Fibroblast of gingiva (primary cell): ENCODE measurements around the gene MROH7.
"Not testable (repeated sequence)": the region's sequence is repeated elsewhere in the genome, so short reads cannot be mapped to it uniquely, and the experiment has no call there.

Experiments used
- DNase-seq: peaks from one replicate; pipeline ENCODE4 v3.0.0-alpha.2; 2011; ENCODE audit warnings: low read depth

The MROH7 gene

DNA sequence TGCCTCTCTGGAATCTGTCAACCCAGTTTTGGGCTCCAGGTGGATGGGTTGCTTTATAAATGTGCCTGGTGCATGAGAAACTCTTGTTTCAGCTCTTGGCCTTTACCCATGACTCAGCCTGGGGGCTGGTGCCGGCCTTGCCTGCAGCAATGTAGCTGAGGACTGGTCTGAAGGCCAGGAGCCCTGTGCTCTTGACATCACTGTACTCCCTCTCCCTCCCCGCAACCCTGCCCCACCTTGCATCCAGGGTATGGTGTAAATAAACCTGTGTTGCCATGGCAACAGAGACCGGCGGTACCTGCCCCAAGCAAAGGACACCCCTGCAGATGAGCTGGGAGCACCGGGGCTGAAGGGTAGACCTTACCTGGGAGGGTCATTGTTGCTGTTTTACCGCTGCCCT lies 31.5 kb upstream of the MROH7 start:
- DNase-seq, result no peak

DNA sequence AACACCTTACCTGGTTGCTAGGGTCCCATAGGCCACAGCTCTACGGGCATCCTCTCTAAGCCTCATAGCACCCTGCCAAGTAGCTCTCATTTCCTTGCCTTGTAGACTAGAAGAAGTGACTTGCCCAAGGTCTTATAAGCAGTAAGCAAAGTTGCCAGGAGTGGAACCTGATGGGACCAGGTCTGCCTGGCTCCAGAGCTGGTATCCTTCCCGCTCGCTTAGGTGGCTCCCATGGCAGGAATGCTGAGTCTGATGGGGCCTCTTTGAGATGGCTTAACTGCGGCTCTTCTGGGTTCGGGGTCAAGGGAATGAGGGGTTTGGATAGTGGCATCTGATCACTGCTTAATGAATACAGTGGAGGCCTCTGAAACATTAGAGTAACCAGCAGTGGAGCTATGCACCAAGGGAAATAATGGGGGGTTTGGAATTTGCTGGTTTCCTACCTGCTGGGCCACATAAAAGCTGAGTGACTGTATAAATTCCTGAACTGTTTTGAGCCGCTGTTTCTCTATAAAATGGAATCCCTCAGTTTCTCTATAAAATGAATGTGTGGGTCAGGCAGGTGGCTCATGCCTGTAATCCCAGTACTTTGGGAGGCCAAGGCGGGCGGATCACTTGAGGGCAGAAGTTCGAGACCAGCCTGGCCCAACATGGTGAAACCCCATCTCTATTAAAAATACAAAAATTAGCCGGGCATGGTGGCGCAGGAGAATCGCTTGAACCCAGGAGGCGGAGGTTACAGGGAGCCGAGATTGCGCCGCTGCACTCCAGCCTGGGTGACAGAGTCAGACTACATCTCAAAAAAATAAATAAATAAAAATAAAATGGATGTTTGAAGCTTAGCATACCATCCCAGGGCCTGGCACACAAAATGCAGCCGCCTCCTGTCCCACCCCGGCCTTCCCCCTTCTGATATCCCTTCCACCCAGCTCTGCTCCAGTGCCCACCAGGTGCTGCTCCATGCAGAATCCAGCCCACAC lies 30.7 kb upstream of the MROH7 start:
- DNase-seq, result no peak

DNA sequence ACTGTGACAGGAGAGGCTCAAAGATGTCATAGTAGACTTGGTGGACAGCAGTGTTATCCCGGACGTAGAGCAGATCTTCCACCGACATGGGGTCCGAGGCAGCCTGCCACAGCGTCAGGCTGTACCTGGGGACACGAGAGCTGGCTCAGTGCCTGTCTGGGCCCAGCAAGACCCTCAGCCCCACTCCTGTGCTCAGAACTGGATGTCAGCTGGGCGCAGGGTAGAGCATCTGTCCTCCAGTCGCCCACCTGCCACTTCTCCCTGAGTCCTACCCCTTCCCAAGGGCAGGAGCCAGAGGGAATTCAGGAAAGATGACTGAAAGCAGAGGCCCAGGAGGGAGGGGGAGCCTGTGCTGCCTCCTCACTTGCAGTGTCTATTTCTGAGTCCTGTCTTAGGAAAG lies 30.0 kb upstream of the MROH7 start:
- no peak for DNase-seq

DNA sequence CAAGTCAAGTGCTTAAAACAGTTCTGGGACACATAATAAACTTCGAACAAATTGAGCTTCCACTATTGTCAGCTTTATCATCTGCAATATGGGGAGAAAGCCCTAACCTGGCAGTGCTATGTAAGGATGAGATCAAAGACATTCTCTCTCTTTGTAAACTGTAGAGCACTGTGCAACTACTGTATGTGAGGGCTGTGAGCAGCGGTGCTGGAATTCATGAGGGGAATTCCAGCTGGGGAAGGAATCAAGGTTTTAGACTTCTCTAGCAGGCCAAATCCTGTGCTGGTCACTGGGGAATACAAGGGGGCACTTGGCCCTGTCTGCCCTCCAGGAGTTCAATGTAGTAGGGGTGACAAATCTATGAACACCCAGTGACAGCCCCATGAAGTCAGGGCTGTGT lies 27.6 kb upstream of the MROH7 start:
- no peak for DNase-seq

GRCh38 chr1:54614563-54614962 lies 27.0 kb upstream of the MROH7 start:
- DNase-seq, result no peak

GRCh38 chr1:54615531-54616279 lies 25.9 kb upstream of the MROH7 start:
- DNase-seq, result no peak

DNA sequence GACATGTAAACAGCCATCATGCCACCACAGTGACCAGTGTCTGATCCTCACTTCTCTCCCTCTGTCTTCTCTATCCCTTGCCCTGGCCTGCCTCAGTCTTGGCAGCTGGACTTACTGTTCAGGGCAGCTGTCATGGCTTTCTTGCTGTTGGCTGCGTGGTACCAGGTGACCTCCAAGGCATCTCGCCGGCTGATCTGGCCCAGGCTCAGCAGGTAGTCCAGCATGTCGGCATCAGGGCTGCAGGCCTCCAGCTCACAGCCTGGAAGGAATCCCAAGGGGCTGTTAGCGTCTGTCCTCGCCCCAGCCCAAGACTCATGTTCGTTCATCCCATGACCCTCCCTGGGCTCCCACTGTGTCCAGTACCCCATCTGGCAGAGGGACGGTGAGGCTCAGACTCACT lies 21.8 kb upstream of the MROH7 start:
- no peak for DNase-seq

DNA sequence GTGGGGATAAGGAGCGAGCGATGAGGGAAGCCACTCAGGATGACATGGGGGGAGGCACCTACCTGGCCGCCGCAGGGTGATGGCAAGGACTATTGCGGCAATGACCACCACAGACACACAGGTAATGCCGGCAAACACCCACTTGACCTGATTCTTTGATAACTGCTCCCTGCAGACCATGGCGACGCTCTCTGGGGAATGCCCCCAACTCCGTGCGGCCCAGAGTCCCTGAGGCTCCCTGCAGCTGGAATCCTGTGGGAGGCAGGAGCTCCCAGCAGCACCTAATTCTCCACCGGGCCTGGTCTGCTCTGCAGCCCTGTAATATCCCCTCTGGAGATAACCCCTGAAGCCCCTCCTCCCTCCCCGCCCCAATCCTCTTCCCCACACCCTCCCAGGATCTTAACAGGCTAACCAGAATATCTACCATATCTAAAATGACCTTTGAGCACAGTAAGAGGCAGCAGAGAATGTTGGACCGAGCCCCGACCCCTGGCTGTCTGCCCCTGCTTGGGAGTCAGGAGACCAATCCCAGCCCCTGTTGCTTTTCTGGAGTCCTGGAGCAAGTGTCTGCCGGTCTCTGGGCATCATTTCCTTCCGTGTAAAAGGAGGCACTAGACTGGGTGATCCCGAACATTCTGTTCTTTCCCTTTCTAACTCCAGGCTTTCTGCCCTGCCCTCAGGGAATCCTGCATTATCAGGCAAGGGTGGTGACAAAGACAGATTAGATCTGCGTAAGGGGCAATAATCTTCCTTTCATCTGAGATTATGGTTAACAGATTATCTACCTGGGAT lies 18.2 kb upstream of the MROH7 start, which contains the start of gene FAM151A:
TSS of gene FAM151A (minus strand) at position 310 of the 792 bp plus-strand sequence. CDS start at position 180, 130 bp downstream.
- DNase-seq, result no peak

GRCh38 chr1:54624466-54625464 lies 16.8 kb upstream of the MROH7 start:
- no peak for DNase-seq

DNA sequence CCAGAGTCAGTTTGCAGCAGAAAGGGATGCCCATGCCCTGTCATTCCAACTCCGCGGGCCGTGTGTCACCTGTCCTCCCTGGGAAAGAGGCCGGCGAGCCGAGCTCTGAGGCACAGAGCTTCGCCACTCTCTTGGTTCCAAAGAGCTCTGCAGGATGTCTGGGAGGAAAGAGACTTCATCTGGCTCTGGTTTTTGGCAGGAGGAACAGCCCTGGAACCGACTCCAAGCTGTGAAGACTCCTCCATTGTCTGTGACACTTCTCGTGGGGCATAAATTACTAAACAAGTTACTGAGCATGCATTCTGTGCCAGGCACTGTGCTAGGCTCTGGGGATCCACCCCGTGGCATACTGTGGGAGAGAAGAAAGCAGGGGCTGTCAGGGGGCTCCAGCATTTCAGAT lies 14.4 kb upstream of the MROH7 start:
- no peak for DNase-seq

GRCh38 chr1:54635804-54636203 lies 5.8 kb upstream of the MROH7 start:
- not testable (repeated sequence) for DNase-seq

DNA sequence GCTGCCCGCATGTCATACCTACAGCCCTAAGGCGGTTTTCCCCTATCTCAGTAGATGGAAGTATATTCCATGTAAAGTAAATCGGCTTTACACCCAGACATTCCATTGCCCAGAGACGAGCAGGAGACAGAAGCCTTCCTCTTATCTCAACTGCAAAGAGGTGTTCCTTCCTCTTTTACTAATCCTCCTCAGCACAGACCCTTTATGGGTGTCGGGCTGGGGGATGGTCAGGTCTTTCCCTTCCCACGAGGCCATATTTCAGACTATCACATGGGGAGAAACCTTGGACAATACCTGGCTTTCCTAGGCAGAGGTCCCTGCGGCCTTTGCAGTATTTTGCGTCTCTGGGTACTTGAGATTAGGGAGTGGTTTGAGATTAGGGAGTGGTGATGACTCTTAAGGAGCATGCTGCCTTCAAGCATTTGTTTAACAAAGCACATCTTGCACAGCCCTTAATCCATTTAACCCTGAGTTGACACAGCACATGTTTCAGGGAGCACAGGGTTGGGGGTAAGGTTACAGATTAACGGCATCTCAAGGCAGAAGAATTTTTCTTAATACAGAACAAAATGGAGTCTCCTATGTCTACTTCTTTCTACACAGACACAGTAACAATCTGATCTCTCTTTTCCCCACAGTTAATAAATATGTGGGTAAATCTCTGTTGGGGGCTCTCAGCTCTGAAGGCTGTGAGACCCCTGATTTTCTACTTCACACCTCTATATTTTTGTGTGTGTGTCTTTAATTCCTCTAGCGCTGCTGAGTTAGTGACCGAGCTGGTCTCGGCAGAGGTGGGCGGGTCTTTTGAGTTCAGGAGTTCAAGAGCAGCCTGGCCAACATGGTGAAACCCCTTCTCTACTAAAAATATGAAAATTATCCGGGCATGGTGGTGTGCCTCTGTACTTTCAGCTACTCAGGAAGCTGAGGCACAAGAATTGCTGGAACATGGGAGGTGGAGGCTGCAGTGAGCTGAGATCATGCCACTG lies 4.8 kb upstream of the MROH7 start:
- not testable (repeated sequence) for DNase-seq

GRCh38 chr1:54640361-54640760 lies 1.2 kb upstream of the MROH7 start:
- no peak for DNase-seq

GRCh38 chr1:54643736-54644135 lies 2.1 kb downstream of the MROH7 start:
- no peak for DNase-seq

GRCh38 chr1:54645806-54646676 lies 4.5 kb downstream of the MROH7 start:
- DNase-seq, result no peak

DNA sequence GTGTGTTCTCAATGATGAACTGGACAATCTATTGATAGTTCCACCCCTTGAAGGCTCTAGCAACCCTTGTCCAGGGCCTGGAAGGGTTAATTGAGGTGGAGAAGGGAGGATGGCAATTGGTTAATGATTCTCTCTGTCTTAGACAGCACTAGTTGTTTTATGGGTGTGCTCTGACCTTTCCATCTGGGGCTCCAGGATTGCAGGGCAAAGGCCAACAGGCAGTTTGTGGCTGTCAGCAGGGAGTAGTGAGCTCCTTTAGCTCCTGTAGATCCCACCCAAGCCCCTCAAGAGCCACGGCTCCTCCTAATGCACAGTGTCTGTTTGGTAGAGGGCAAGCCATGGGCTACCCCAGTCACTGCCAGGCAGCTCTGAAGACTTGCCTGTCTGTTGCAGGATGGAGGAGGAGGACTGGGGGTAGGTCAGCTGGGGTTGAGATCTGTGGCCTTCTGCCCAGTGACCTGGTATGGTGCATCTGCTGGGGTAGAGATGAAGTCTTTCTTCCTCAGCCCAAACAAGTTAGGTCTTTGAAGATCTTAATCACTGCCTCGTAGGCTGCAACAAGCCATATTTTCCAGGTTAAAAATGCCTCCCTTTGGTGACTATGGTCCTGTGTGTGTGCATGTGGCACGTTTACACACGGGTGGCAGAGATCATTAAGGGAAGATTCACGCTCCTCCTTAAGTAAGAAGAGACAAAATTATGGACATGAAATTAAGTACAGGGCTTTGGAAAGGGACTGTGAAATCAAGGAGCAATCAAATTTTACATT lies 7.7 kb downstream of the MROH7 start:
- no peak for DNase-seq

- no peak for DNase-seq
Measured at GRCh38 chr1:54649921-54650320, 8.3 kb downstream of the MROH7 start.

DNA sequence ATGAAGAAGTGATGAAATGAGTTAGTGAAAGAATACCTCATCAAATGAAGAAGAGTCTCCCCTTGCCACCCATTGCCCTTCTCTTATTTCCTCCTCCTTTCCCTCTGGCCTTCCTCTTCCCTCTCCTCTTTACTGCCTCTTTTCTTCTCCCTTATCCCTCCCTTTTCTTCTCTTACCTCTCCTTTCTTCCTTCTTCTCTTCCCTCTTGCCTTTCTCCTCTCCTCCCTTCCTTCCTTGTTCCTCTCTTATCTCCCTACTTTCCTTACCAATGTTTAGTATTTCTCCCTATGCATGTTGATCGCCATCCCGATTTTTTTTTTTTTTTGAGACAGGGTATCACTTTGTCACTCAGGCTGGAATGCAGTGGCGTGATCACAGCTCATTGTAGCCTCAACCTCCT lies 8.8 kb downstream of the MROH7 start:
- no peak for DNase-seq
